Activated T-helper 2 cell treated with anti-CD3 and anti-CD28 coated beads, Interferon-gamma antibody, Interleukin-2, Interleukin-4, amounts not matched to agents 10 μg/mL and 5 μg/mL and 100 μg/mL, durations not matched to agents 14 hours and 24 hours and 36 hours (primary cell): Measurements from ENCODE around the gene GLIPR1L2. TPM values are rescaled to one million over a fixed set of nuclear protein-coding genes. Genes with fewer than 3 reads are reported as not detected.
"Not testable (repeated sequence)": the region's sequence is repeated elsewhere in the genome, so short reads cannot be mapped to it uniquely, and the experiment has no call there.

ENCODE experiments used
- DNase-seq: peaks from one replicate; pipeline ENCODE4 v3.0.0; 2021; ENCODE audit warnings: low spot score
- H3K27ac Mint-ChIP-seq: one replicate; pipeline ENCODE4 v1.8.0; 2021; ENCODE audit warnings: mixed read lengths
- H3K27me3 Mint-ChIP-seq: one replicate; pipeline ENCODE4 v1.8.0; 2021; ENCODE audit warnings: low read depth, mixed read lengths
- H3K36me3 Mint-ChIP-seq: one replicate; pipeline ENCODE4 v1.8.0; 2021; ENCODE audit warnings: low read depth, mixed read lengths
- H3K4me1 Mint-ChIP-seq: one replicate; pipeline ENCODE4 v1.8.0; 2021; ENCODE audit warnings: low read depth, mixed read lengths
- H3K4me3 Mint-ChIP-seq: one replicate; pipeline ENCODE4 v1.8.0; 2021; ENCODE audit warnings: low read depth, mild to moderate bottlenecking, moderate library complexity, mixed read lengths
- H3K9me3 Mint-ChIP-seq: one replicate; pipeline ENCODE4 v1.8.0; 2021; ENCODE audit warnings: mixed read lengths
- intact Hi-C: fragments of 100-400 bp; cut with micrococcal nuclease; formaldehyde crosslinking; loops from one replicate; pipeline ENCODE4 v1.15.1; 2023
- total RNA-seq: library from RNA; stranded (reverse); gene quantifications from 2 replicates; pipeline ENCODE4 v1.2.3, GENCODE V29; 2022

GLIPR1L2 gene
- total RNA-seq, 1 donor from 2014 or later: not detected

DNA sequence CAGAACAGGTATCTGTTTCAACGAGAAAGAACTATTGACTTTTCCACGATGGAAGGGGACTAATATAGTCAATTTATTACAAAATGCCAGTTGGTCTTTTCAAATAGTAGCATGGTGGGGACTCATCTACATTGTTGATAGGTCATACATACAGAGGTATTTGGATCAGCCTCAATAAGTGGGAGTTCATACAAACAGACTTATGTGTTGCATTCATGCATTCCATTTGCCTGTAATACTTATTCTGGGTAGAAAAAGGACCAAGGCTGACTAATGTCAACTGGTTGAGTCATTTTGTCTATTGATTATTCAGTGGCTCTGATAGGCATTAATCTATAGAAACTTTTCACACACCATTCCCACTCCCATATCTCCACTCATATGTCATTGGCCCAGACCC lies 48.2 kb downstream of the GLIPR1L2 start:
- Mint-ChIP-seq H3K4me3 (no peak overlapping the region), H3K9me3 (peaks cover 15% of the 10 kb centered on the region), H3K27me3 (peaks cover 25% of the 10 kb centered on the region), H3K4me1 (peaks cover 4% of the 10 kb centered on the region), H3K36me3 (no peaks in the 10 kb centered on the region), H3K27ac (no peak overlapping the region)
- no peak for DNase-seq
- intact Hi-C loops: no loop called here

DNA sequence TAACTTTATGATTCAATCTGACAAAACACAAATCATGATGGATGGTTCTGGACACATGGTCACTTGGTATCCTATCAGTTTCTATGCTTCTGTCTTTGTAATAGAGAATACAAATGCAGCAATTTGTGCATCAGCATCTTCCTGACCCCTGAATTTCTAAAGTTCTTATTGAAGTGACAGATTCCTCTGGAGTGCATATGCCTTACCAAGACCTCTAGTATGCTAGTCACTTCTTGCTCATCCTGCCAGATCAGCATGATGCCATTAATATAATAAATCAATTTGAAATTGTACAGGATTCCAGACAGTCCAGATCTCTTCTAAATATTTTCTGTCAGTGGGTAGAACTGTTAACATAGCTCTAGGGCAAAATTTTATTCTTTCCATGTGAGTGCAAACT lies 49.0 kb downstream of the GLIPR1L2 start:
- H3K4me3 Mint-ChIP-seq: no peak overlapping the region
- DNase-seq: no peak
- H3K27me3 Mint-ChIP-seq: peaks cover 23% of the 10 kb centered on the region
- intact Hi-C loops: no loop called here
- no peaks in the 10 kb centered on the region for H3K36me3 Mint-ChIP-seq
- H3K27ac Mint-ChIP-seq: no peak overlapping the region
- peaks cover 13% of the 10 kb centered on the region for H3K9me3 Mint-ChIP-seq
- H3K4me1 Mint-ChIP-seq: peaks cover 4% of the 10 kb centered on the region

DNA sequence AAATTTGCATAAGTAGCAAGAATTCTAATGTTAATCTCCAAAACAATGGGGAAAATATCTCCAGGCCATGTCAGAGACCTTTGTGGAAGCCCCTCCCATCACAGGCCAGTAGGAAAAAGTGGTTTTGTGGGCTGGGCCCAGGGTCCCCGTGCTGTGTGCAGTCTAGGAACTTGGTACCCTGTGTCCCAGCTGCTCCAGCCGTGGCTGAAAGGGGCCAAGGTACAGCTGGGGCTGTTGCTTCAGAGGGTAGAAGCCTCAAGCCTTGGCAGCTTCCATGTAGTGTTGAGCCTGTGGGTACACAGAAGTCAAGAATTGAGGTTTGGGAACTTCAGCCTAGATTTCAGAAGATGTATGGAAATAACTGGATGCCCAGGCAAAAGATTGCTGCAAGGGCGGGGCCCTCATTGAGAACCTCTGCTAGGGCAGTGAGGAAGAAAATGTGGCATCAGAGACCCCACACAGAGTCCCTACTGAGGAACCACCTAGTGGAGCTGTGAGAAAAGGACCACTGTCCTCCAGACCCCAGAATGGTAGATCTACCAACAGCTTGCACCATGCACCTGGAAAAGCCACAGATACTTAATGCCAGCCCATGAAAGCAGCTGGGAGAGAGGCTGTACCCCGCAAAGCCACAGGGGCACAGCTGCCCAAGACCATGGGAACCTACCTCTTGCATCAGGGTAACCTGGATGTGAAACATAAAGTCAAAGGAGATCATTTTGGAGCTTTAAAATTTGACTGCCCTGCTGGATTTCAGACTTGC lies 51.0 kb downstream of the GLIPR1L2 start:
- DNase-seq, intact Hi-C loops, H3K4me1 Mint-ChIP-seq, H3K9me3 Mint-ChIP-seq, H3K27ac Mint-ChIP-seq, H3K36me3 Mint-ChIP-seq, H3K4me3 Mint-ChIP-seq: not testable (repeated sequence)
- H3K27me3 Mint-ChIP-seq: peaks cover 28% of the 10 kb centered on the region

DNA sequence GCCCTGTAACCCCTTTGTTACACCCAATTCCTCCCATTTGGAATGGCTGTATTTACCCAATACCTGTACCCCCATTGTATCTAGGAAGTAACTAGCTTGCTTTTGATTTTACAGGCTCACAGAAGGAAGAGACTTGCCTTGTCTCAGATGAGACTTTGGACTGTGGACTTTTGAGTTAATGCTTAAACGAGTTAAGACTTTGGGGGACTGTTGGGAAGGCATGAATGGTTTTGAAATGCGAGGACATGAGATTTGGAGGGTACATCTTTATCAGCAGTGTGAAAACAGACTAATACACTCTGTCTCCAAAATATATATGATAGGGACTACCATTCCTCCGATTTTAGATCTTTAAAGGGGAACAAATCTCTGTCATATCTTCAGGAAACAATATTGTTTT lies 51.6 kb downstream of the GLIPR1L2 start:
- H3K27me3 Mint-ChIP-seq: peaks cover 33% of the 10 kb centered on the region
- H3K4me1 Mint-ChIP-seq, intact Hi-C loops, H3K27ac Mint-ChIP-seq, DNase-seq, H3K9me3 Mint-ChIP-seq, H3K4me3 Mint-ChIP-seq, H3K36me3 Mint-ChIP-seq: not testable (repeated sequence)

DNA sequence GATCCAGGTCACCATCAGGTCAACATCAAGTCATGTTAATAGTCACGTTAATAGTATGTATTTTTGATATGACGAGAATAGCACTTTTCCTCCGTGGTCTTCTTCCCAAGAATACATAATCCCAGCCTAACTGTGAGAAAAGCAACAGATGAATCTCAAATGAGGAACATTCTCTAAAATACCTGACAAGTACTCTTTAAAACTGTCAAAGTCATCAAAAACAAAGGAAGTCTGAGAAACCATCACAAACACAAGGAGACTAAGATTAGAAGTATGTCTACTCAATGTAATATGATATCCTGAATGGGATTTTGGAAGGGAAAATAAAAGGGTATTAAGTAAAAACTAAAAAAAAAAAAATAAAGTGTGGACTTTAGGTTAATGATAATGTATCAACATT lies 52.8 kb downstream of the GLIPR1L2 start:
- intact Hi-C loops: no loop called here
- Mint-ChIP-seq H3K4me1 (no peaks in the 10 kb centered on the region), H3K9me3 (no peaks in the 10 kb centered on the region), H3K27ac (no peak overlapping the region), H3K27me3 (peaks cover 38% of the 10 kb centered on the region), H3K4me3 (no peak overlapping the region), H3K36me3 (no peaks in the 10 kb centered on the region)
- DNase-seq: no peak

DNA sequence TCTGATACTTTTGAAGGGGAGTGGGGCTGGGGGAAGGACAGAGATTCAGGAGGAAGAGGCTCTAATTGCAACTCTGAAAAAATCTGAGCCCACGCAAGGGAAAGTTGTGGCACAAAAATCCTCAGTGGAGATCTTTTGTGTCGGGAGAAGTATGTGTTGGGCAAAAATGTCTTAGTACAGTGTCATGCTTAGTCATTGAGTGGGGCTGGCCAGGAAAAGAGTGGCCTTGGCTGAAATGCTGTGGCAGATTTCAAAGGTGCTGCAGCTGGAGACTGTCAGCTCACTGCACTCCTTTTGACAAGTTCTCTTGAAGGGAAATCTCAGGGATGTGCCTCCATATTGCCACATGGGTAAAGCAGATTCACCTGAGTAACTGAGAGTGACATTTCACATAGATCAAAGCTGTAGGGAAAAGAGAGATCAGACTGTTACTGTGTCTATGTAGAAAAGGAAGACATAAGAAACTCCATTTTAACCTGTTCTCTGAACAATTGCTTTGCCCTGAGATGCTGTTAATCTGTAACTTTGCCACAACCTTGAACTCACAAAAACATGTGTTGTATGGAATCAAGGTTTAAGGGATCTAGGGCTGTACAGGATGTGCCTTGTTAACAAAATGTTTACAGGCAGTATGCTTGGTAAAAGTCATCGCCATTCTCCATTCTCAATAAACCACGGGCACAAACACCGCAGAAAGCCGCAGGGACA lies 53.7 kb downstream of the GLIPR1L2 start:
- no peaks in the 10 kb centered on the region for H3K9me3 Mint-ChIP-seq
- intact Hi-C loops: no loop called here
- no peaks in the 10 kb centered on the region for H3K36me3 Mint-ChIP-seq
- peaks cover 39% of the 10 kb centered on the region for H3K27me3 Mint-ChIP-seq
- no peak for DNase-seq
- H3K4me3 Mint-ChIP-seq: no peak overlapping the region
- no peak overlapping the region for H3K27ac Mint-ChIP-seq
- no peaks in the 10 kb centered on the region for H3K4me1 Mint-ChIP-seq

DNA sequence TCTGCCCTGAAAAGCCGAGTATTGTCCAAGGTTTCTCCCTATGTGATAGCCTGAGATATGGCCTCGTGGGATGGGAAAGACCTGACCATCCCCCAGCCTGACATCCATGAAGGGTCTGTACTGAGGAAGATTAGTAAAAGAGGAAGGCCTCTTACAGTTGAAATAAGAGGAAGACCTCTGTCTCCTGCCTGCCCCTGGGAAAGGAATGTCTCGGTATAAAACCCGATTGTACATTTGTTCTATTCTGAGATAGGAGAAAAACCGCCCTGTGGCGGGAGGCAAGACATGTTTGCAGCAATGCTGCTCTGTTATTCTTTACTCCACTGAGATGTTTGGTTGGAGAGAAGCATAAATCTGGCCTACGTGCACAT lies 54.2 kb downstream of the GLIPR1L2 start:
- peaks cover 41% of the 10 kb centered on the region for H3K27me3 Mint-ChIP-seq
- intact Hi-C loops, H3K4me3 Mint-ChIP-seq, DNase-seq, H3K9me3 Mint-ChIP-seq, H3K36me3 Mint-ChIP-seq, H3K4me1 Mint-ChIP-seq, H3K27ac Mint-ChIP-seq: not testable (repeated sequence)

DNA sequence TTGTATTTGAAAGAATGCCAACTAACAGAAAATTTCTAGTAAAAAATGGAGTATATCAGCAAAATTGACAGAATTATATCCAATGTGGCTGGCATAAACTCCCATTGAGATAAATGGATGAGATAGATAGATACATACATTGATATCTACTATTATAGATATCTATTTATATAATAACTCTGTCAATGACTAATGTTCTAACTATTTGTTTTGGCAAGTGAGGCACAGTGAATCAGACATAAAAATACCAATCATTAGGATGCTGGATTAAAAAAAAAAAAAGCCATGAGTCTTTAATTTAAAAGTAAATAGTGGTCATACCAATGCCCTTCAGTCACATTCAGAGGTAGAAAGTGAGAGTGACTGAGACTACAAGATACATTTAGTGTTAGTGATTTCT lies 56.0 kb downstream of the GLIPR1L2 start:
- no peaks in the 10 kb centered on the region for H3K9me3 Mint-ChIP-seq
- no peak overlapping the region for H3K4me3 Mint-ChIP-seq
- no peak for DNase-seq
- no peak overlapping the region for H3K27ac Mint-ChIP-seq
- no peaks in the 10 kb centered on the region for H3K36me3 Mint-ChIP-seq
- no peaks in the 10 kb centered on the region for H3K4me1 Mint-ChIP-seq
- intact Hi-C loops: no loop called here
- H3K27me3 Mint-ChIP-seq: peaks cover 41% of the 10 kb centered on the region

DNA sequence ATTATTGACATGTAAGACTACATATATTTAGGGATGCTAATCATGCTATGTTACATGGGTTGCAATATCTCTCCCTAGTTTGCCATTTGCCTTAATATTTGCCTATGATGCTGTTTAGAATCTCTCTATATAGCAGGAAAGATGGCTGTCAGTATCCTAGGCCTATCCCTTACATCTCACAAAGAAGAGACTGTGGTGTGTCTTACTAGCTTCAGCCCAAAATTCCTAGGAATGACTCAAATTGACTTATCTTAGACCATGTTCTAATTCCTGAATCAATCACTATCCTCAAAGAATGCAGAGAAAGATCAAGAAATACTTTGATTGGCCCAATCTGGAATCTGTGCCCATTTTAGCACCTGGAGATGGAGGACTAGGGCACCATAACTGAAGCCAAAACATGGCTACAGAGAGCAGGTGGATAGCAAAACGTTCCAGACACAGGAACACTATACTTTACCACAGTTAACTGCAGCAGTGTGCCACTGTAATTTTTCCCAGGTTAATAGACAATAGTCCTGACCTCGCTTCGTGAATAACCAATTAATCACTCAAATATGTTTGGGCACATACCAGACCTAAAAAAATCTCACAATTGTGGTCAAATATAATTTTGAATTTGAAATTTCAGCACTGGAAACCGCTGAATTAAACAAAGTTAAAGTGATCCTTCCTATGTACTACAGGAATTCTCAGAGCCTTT lies 57.0 kb downstream of the GLIPR1L2 start:
- peaks cover 40% of the 10 kb centered on the region for H3K27me3 Mint-ChIP-seq
- intact Hi-C loops: no loop called here
- H3K9me3 Mint-ChIP-seq: no peaks in the 10 kb centered on the region
- no peak overlapping the region for H3K27ac Mint-ChIP-seq
- no peaks in the 10 kb centered on the region for H3K4me1 Mint-ChIP-seq
- DNase-seq: no peak
- H3K36me3 Mint-ChIP-seq: no peaks in the 10 kb centered on the region
- H3K4me3 Mint-ChIP-seq: no peak overlapping the region

DNA sequence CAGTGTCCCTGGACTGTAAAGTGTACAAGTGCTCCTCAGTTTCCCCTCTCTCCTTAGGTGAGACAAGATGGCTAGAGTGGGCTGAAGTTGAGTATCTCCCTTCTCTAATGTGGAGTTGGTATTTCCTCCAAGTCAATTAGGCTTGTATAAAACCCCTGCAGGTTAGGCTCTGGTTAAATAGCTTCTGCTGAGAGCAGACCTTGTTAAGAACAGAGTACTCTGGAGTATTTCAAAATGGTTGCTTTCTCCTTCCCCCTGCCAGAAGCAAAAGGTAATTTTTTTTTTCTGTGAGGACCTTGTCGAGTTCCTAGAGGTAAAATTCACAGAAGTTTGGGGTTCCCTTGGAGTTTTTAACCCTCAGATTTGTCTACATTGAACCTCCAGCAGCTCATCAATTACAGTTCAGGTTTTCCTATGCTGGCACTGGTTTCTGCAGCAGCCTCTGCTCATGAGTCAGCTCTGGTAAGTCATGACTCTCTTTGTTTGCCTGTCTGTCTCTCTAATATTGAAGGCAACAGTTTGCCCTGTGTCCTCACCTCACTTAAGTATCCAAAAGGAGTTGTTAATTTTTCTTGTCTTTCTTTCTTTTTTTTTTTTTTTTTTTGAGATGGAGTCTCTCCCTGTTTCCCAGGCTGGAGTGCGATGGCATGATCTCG lies 61.9 kb downstream of the GLIPR1L2 start:
- H3K9me3 Mint-ChIP-seq: peaks cover 6% of the 10 kb centered on the region
- DNase-seq: no peak
- intact Hi-C loops: no loop called here
- H3K4me3 Mint-ChIP-seq: no peak overlapping the region
- peaks cover 30% of the 10 kb centered on the region for H3K27me3 Mint-ChIP-seq
- H3K4me1 Mint-ChIP-seq: peaks cover 12% of the 10 kb centered on the region
- H3K36me3 Mint-ChIP-seq: peaks cover 11% of the 10 kb centered on the region
- H3K27ac Mint-ChIP-seq: no peak overlapping the region

DNA sequence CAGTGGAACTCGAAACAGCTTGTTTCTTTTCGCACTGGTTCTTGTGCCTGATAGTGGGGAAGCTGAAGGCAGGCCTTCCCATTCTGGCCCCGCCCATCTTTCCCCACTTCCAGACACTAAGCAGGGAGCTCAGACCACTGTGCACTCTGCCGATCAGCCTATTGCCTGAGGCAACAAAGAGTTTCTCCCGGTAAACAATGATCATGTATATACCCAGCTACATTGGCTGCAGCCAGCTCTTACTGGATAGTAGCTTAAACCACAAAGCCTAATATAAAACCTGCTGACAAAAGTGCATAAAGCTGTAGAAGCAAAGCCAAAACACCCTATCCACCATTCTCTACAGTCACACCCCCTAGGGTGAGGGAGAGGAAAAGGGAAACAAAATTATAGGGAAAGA lies 65.0 kb downstream of the GLIPR1L2 start:
- H3K4me3 Mint-ChIP-seq: no peak overlapping the region
- peaks cover 12% of the 10 kb centered on the region for H3K36me3 Mint-ChIP-seq
- intact Hi-C loops: no loop called here
- no peak for DNase-seq
- H3K4me1 Mint-ChIP-seq: peaks cover 21% of the 10 kb centered on the region
- peaks cover 24% of the 10 kb centered on the region for H3K27me3 Mint-ChIP-seq
- H3K27ac Mint-ChIP-seq: no peak overlapping the region
- H3K9me3 Mint-ChIP-seq: peaks cover 28% of the 10 kb centered on the region

DNA sequence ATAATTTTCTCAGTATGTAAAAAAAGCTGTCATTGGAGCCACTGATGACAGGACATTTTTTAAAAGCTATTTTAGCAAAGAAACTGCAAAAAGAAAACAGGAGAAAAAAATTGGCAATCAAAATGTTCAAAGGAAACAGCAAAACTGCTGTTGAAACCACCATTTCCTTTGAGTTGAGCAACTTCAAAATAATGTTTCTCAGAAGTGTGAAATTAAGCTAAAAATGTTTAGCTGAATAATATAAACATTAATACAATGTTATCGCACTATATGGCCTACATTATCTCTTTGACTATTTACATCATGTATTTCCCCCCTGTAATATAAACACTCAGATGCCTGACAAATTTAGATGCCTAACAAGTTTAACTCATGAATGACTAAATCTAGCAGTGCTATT lies 66.3 kb downstream of the GLIPR1L2 start:
- intact Hi-C loops: no loop called here
- no peak overlapping the region for H3K4me3 Mint-ChIP-seq
- peaks cover 28% of the 10 kb centered on the region for H3K9me3 Mint-ChIP-seq
- peaks cover 21% of the 10 kb centered on the region for H3K4me1 Mint-ChIP-seq
- H3K27ac Mint-ChIP-seq: no peak overlapping the region
- no peak for DNase-seq
- peaks cover 23% of the 10 kb centered on the region for H3K27me3 Mint-ChIP-seq
- H3K36me3 Mint-ChIP-seq: peaks cover 12% of the 10 kb centered on the region
